ENCODE results near the gene GALNT10.

GRCh38 chr5:154330097-154330667 lies 139.6 kb downstream of the GALNT10 start:
- TF ChIP-seq EZH2 (IDR thresholded peaks at IDR 0.05) (no peak), POLR2AphosphoS5 (IDR thresholded peaks at IDR 0.05; ENCODE audit: borderline replicate concordance, low read depth, low read length) (no peak), FOXP2 (optimal IDR thresholded peaks at IDR 0.05; ENCODE audit: control extremely low read depth, extremely low read length, insufficient read depth) (no peak)

Data from SK-N-MC (cell line).